ENCODE results near the gene RUNX1.

RUNX1 gene

GRCh38 chr21:34857122-34857713 lies 191.9 kb downstream of the RUNX1 start:
- TF ChIP-seq OSR1 (CRISPR knock-in tag; IDR thresholded peaks at IDR 0.05), result no peak
- TF ChIP-seq TCF4 (CRISPR knock-in tag; IDR thresholded peaks at IDR 0.05; ENCODE audit: borderline replicate concordance), result no peak
- no peak for TF ChIP-seq PATZ1 (CRISPR knock-in tag; IDR thresholded peaks at IDR 0.05; ENCODE audit: borderline replicate concordance)
- TF ChIP-seq CSDC2 (CRISPR knock-in tag; IDR thresholded peaks at IDR 0.05), result no peak
- TF ChIP-seq PPARA (CRISPR knock-in tag; IDR thresholded peaks at IDR 0.05; ENCODE audit: borderline replicate concordance), result no peak
- no peak for ATAC-seq

DNA sequence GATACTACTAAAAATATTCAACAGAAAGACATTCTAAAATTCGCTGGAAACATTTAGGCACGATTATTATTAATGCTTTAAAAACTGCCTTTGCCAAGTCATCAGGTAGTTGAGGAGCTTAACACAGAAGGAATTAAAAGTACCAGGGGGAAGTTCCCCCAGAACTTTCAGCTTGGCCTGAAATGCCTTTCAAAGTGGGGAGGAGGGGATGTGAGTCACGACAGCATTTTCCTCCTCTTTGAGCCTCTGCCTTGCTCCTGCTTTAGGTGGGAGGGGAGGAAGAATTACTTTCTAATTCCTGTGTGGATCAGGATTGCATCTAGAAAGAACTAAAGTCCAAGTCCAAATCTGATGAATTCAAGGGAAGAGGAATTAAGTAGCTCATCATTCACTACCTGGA lies 196.7 kb downstream of the RUNX1 start:
- ATAC-seq, result no peak
- no peak for TF ChIP-seq ESRRG (CRISPR knock-in tag; IDR thresholded peaks at IDR 0.05)
- no peak for TF ChIP-seq ZFP3 (CRISPR knock-in tag; IDR thresholded peaks at IDR 0.05)
- TF ChIP-seq BACH2 (CRISPR knock-in tag; IDR thresholded peaks at IDR 0.05; ENCODE audit: borderline replicate concordance), result no peak
- no peak for TF ChIP-seq ZNF565 (CRISPR knock-in tag; conservative IDR thresholded peaks at IDR 0.05; ENCODE audit: low read depth)
- TF ChIP-seq, protein P1, sequence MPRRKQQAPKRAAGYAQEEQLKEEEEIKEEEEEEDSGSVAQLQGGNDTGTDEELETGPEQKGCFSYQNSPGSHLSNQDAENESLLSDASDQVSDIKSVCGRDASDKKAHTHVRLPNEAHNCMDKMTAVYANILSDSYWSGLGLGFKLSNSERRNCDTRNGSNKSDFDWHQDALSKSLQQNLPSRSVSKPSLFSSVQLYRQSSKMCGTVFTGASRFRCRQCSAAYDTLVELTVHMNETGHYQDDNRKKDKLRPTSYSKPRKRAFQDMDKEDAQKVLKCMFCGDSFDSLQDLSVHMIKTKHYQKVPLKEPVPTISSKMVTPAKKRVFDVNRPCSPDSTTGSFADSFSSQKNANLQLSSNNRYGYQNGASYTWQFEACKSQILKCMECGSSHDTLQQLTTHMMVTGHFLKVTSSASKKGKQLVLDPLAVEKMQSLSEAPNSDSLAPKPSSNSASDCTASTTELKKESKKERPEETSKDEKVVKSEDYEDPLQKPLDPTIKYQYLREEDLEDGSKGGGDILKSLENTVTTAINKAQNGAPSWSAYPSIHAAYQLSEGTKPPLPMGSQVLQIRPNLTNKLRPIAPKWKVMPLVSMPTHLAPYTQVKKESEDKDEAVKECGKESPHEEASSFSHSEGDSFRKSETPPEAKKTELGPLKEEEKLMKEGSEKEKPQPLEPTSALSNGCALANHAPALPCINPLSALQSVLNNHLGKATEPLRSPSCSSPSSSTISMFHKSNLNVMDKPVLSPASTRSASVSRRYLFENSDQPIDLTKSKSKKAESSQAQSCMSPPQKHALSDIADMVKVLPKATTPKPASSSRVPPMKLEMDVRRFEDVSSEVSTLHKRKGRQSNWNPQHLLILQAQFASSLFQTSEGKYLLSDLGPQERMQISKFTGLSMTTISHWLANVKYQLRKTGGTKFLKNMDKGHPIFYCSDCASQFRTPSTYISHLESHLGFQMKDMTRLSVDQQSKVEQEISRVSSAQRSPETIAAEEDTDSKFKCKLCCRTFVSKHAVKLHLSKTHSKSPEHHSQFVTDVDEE (CRISPR knock-in tag; IDR thresholded peaks at IDR 0.05), result no peak
- no peak for TF ChIP-seq ARNTL (CRISPR knock-in tag; IDR thresholded peaks at IDR 0.05; ENCODE audit: borderline replicate concordance, low read depth)
- TF ChIP-seq ZC3H10 (CRISPR knock-in tag; IDR thresholded peaks at IDR 0.05), result no peak
- TF ChIP-seq, protein P2, sequence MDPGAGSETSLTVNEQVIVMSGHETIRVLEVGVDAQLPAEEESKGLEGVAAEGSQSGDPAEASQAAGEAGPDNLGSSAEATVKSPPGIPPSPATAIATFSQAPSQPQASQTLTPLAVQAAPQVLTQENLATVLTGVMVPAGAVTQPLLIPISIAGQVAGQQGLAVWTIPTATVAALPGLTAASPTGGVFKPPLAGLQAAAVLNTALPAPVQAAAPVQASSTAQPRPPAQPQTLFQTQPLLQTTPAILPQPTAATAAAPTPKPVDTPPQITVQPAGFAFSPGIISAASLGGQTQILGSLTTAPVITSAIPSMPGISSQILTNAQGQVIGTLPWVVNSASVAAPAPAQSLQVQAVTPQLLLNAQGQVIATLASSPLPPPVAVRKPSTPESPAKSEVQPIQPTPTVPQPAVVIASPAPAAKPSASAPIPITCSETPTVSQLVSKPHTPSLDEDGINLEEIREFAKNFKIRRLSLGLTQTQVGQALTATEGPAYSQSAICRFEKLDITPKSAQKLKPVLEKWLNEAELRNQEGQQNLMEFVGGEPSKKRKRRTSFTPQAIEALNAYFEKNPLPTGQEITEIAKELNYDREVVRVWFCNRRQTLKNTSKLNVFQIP (CRISPR knock-in tag; IDR thresholded peaks at IDR 0.05; ENCODE audit: borderline replicate concordance, low read depth), result no peak
- no peak for TF ChIP-seq ZNF70 (CRISPR knock-in tag; IDR thresholded peaks at IDR 0.05)
- TF ChIP-seq ZNF8 (CRISPR knock-in tag; IDR thresholded peaks at IDR 0.05), result no peak
- no peak for TF ChIP-seq CSRNP3 (CRISPR knock-in tag; IDR thresholded peaks at IDR 0.05)
- TF ChIP-seq TCF4 (CRISPR knock-in tag; IDR thresholded peaks at IDR 0.05; ENCODE audit: borderline replicate concordance), result no peak
- TF ChIP-seq GLIS3 (CRISPR knock-in tag; IDR thresholded peaks at IDR 0.05), result no peak

- no peak for TF ChIP-seq GLIS3 (CRISPR knock-in tag; IDR thresholded peaks at IDR 0.05)
- no peak for TF ChIP-seq TCF4 (CRISPR knock-in tag; IDR thresholded peaks at IDR 0.05; ENCODE audit: borderline replicate concordance)
- TF ChIP-seq CSDC2 (CRISPR knock-in tag; IDR thresholded peaks at IDR 0.05), result no peak
- no peak for TF ChIP-seq PPARA (CRISPR knock-in tag; IDR thresholded peaks at IDR 0.05; ENCODE audit: borderline replicate concordance)
- TF ChIP-seq, protein P2 (CRISPR knock-in tag; IDR thresholded peaks at IDR 0.05; ENCODE audit: borderline replicate concordance, low read depth), result no peak
- ATAC-seq, result no peak
Measured at GRCh38 chr21:34850166-34850690, 198.9 kb downstream of the RUNX1 start.

All from SK-N-SH treated with all-trans-retinoic acid at 6 μM for 48 hours (cell line).